SK-N-SH (cell line): ENCODE results near the gene FOXP1.

Experiments used
- TF ChIP-seq, protein P1 (sequence below): fragments of 200-600 bp; sonication (generic); IDR thresholded peaks from 2 replicates; pipeline ENCODE4 v1.6.1; 2017; ENCODE audit warnings: antibody characterized with exemption, mild to moderate bottlenecking, moderate library complexity
- TF ChIP-seq, protein P2 (sequence below): IDR thresholded peaks from 2 replicates; pipeline ENCODE4 v1.6.1; 2012; ENCODE audit warnings: mild to moderate bottlenecking, low read depth, low read length, moderate library complexity

DNA sequence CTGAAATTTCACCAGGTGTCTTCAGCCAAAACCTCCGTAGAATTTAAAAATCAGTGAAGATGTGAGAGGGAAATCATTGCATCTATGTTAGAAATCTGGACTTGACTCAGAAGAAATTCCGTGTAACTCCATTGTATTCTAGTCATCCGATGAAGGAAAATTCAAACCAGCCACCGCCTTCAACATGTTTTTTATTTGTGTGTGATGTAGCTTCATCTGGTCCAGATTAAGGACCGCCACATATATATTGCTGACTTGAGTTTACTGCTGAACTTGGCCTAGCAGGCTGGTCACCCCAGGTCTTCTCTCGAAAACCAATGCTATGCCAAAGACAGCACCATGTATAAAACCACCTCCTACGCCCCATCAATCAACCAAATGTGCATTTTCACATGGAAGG, 120.9 kb downstream of the FOXP1 start:
- TF ChIP-seq, protein P1, sequence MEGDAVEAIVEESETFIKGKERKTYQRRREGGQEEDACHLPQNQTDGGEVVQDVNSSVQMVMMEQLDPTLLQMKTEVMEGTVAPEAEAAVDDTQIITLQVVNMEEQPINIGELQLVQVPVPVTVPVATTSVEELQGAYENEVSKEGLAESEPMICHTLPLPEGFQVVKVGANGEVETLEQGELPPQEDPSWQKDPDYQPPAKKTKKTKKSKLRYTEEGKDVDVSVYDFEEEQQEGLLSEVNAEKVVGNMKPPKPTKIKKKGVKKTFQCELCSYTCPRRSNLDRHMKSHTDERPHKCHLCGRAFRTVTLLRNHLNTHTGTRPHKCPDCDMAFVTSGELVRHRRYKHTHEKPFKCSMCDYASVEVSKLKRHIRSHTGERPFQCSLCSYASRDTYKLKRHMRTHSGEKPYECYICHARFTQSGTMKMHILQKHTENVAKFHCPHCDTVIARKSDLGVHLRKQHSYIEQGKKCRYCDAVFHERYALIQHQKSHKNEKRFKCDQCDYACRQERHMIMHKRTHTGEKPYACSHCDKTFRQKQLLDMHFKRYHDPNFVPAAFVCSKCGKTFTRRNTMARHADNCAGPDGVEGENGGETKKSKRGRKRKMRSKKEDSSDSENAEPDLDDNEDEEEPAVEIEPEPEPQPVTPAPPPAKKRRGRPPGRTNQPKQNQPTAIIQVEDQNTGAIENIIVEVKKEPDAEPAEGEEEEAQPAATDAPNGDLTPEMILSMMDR = no peak
- TF ChIP-seq, protein P2, sequence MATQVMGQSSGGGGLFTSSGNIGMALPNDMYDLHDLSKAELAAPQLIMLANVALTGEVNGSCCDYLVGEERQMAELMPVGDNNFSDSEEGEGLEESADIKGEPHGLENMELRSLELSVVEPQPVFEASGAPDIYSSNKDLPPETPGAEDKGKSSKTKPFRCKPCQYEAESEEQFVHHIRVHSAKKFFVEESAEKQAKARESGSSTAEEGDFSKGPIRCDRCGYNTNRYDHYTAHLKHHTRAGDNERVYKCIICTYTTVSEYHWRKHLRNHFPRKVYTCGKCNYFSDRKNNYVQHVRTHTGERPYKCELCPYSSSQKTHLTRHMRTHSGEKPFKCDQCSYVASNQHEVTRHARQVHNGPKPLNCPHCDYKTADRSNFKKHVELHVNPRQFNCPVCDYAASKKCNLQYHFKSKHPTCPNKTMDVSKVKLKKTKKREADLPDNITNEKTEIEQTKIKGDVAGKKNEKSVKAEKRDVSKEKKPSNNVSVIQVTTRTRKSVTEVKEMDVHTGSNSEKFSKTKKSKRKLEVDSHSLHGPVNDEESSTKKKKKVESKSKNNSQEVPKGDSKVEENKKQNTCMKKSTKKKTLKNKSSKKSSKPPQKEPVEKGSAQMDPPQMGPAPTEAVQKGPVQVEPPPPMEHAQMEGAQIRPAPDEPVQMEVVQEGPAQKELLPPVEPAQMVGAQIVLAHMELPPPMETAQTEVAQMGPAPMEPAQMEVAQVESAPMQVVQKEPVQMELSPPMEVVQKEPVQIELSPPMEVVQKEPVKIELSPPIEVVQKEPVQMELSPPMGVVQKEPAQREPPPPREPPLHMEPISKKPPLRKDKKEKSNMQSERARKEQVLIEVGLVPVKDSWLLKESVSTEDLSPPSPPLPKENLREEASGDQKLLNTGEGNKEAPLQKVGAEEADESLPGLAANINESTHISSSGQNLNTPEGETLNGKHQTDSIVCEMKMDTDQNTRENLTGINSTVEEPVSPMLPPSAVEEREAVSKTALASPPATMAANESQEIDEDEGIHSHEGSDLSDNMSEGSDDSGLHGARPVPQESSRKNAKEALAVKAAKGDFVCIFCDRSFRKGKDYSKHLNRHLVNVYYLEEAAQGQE = no peak
